NCI-H446 (cell line): ENCODE results near the gene TEX53.

Experiments used
- DNase-seq, 2 experiments: peaks; one replicate each; lab custom pipeline; 2025; lab: John Stamatoyannopoulos, UW

TEX53 gene

GRCh38 chr9:114606597-114607207 lies 50.9 kb downstream of the TEX53 start:
- DNase-seq, result peak; percentile 49 to 86
